LNCAP (cell line): Measurements from ENCODE around the gene CD74.

Experiments
- CTCF ChIP-seq: fragments of 450-650 bp; IDR thresholded peaks from 2 replicates; pipeline ENCODE4 v1.5.1; 2017; ENCODE audit warnings: mild to moderate bottlenecking

CD74 gene

GRCh38 chr5:150412319-150413175, at the start of gene CD74:
Gene CD74 (minus strand): TSS chr5:150412910. CDS start chr5:150412749, 161 bp downstream.
- no peak for TF ChIP-seq CTCF

- TF ChIP-seq CTCF, result no peak
Observed at GRCh38 chr5:150461231-150461630, 48.5 kb upstream of the CD74 start.

GRCh38 chr5:150460781-150461180, 48.1 kb upstream of the CD74 start:
- no peak for TF ChIP-seq CTCF

GRCh38 chr5:150458802-150459557, 46.3 kb upstream of the CD74 start:
- TF ChIP-seq CTCF, result peak; percentile 63

- TF ChIP-seq CTCF, result no peak
Observed at GRCh38 chr5:150457562-150458240, 45.0 kb upstream of the CD74 start.

GRCh38 chr5:150457121-150457520, 44.4 kb upstream of the CD74 start:
- no peak for TF ChIP-seq CTCF

GRCh38 chr5:150454492-150455229, 42.0 kb upstream of the CD74 start:
- TF ChIP-seq CTCF, result no peak
